WTC11 (cell line): ENCODE data around the gene NHSL2. TPM values are rescaled to one million over a fixed set of nuclear protein-coding genes. Genes with fewer than 3 reads are reported as not detected.

Source experiments
- ATAC-seq: fragments of 200-7000 bp; cut with Tn5 transposase; 2 replicates; pipeline ENCODE4 v1.10.0; 2021; ENCODE audit warnings: mild to moderate bottlenecking, moderate library complexity
- CTCF ChIA-PET: fragments of 300-600 bp; sonication (Branson Sonifier 250); formaldehyde crosslinking; loops from one replicate; lab custom pipeline; 2021; ENCODE audit warnings: antibody characterized with exemption; lab: Charles Lee
- POLR2A ChIA-PET: fragments of 350-600 bp; sonication (Branson Sonifier 250); formaldehyde crosslinking; loops from one replicate; lab custom pipeline; 2021; ENCODE audit warnings: antibody characterized with exemption; lab: Charles Lee
- DNase-seq: peaks from one replicate; pipeline ENCODE4 v3.0.0; 2021; ENCODE audit warnings: low spot score
- H3K27ac Mint-ChIP-seq: 2 replicates; pipeline ENCODE4 v1.8.0; 2021; ENCODE audit warnings: mixed read lengths
- H3K27me3 Mint-ChIP-seq: 2 replicates; pipeline ENCODE4 v1.8.0; 2021; ENCODE audit warnings: low read depth, mild to moderate bottlenecking, moderate library complexity, mixed read lengths
- H3K36me3 Mint-ChIP-seq: 2 replicates; pipeline ENCODE4 v1.8.0; 2021; ENCODE audit warnings: mixed read lengths
- H3K4me1 Mint-ChIP-seq: 2 replicates; pipeline ENCODE4 v1.8.0; 2022; ENCODE audit warnings: mixed read lengths
- H3K4me3 Mint-ChIP-seq: 2 replicates; pipeline ENCODE4 v1.8.0; 2021; ENCODE audit warnings: mild to moderate bottlenecking, moderate library complexity, mixed read lengths
- H3K9me3 Mint-ChIP-seq: 2 replicates; pipeline ENCODE4 v1.8.0; 2021; ENCODE audit warnings: mixed read lengths
- AFF4 ChIP-seq: sonication (generic); formaldehyde crosslinking; IDR thresholded peaks from 2 replicates; pipeline ENCODE4 v1.8.1; 2023; ENCODE audit warnings: mild to moderate bottlenecking, missing genetic modification reagents, borderline replicate concordance
- EMX1 ChIP-seq: fragments of 250-450 bp; sonication (Bioruptor Pico); IDR thresholded peaks from 2 replicates; pipeline ENCODE4 v1.8.0; 2021; ENCODE audit warnings: mild to moderate bottlenecking
- ESRRA ChIP-seq: sonication (generic); formaldehyde crosslinking; IDR thresholded peaks from 2 replicates; pipeline ENCODE4 v1.8.1; 2022; ENCODE audit warnings: mild to moderate bottlenecking, missing genetic modification reagents, borderline replicate concordance
- JUN ChIP-seq: sonication (generic); formaldehyde crosslinking; IDR thresholded peaks from 2 replicates; pipeline ENCODE4 v1.8.0; 2023; ENCODE audit warnings: mild to moderate bottlenecking, missing genetic modification reagents
- KAT7 ChIP-seq: sonication (generic); formaldehyde crosslinking; IDR thresholded peaks from 2 replicates; pipeline ENCODE4 v1.8.1; 2023; ENCODE audit warnings: missing genetic modification reagents, mild to moderate bottlenecking, borderline replicate concordance
- PREB ChIP-seq: sonication (generic); formaldehyde crosslinking; IDR thresholded peaks from 2 replicates; pipeline ENCODE4 v1.8.1; 2022; ENCODE audit warnings: mild to moderate bottlenecking, missing genetic modification reagents, moderate library complexity, borderline replicate concordance
- RELA ChIP-seq: sonication (generic); formaldehyde crosslinking; IDR thresholded peaks from 2 replicates; pipeline ENCODE4 v1.8.1; 2022; ENCODE audit warnings: missing genetic modification reagents, mild to moderate bottlenecking, borderline replicate concordance
- SMAD4 ChIP-seq: sonication (generic); formaldehyde crosslinking; IDR thresholded peaks from 2 replicates; pipeline ENCODE4 v1.8.0; 2022; ENCODE audit warnings: mild to moderate bottlenecking, missing genetic modification reagents
- ZBTB21 ChIP-seq: sonication (generic); formaldehyde crosslinking; IDR thresholded peaks from 2 replicates; pipeline ENCODE4 v1.8.1; 2023; ENCODE audit warnings: mild to moderate bottlenecking, missing genetic modification reagents, borderline replicate concordance
- ZNF232 ChIP-seq: sonication (generic); formaldehyde crosslinking; IDR thresholded peaks from 2 replicates; pipeline ENCODE4 v1.8.0; 2022; ENCODE audit warnings: mild to moderate bottlenecking, missing genetic modification reagents
- ZNF396 ChIP-seq: fragments of 250-450 bp; sonication (Bioruptor Pico); IDR thresholded peaks from 2 replicates; pipeline ENCODE4 v1.8.0; 2021; ENCODE audit warnings: mild to moderate bottlenecking, moderate library complexity, borderline replicate concordance
- total RNA-seq: library from RNA; stranded (reverse); gene quantifications from 3 replicates; pipeline ENCODE4 v1.2.3, GENCODE V29; 2021
- TF ChIP-seq, protein P1 (sequence below): sonication (generic); formaldehyde crosslinking; IDR thresholded peaks from 2 replicates; pipeline ENCODE4 v1.8.0; 2023; ENCODE audit warnings: missing genetic modification reagents, mild to moderate bottlenecking, borderline replicate concordance
- TF ChIP-seq, protein P2 (sequence below): sonication (generic); formaldehyde crosslinking; IDR thresholded peaks from 2 replicates; pipeline ENCODE4 v1.8.1; 2022; ENCODE audit warnings: low read depth, mild to moderate bottlenecking, moderate library complexity, missing genetic modification reagents, borderline replicate concordance

The NHSL2 gene
- total RNA-seq, 1 experiment from 2014 or later, result 7.9 TPM

GRCh38 chrX:71908387-71908786 lies 2.3 kb upstream of the NHSL2 start:
- POLR2A ChIA-PET, result no interaction called here

More at GRCh38 chrX:71908387-71908786, 2.3 kb upstream of the NHSL2 start:
- Mint-ChIP-seq H3K27me3 (no peaks in the 10 kb centered on the region; the same call in 1 of the 2 replicates), H3K4me3 (no peak overlapping the region), H3K9me3 (no peaks in the 10 kb centered on the region), H3K4me1 (peaks cover 21% of the 10 kb centered on the region), H3K27ac (no peak overlapping the region), H3K36me3 (no peaks in the 10 kb centered on the region; the same call in 1 of the 2 replicates)
- no peak for DNase-seq
- CTCF ChIA-PET, result interaction anchor here (3.5 to 3.7 kb wide), 2 partner anchors 89 to 95 kb away, joined by 29 to 47 read pairs; no protein-coding TSS in a partner anchor
- TF ChIP-seq KAT7 (no peak), ZBTB21 (CRISPR knock-in tag) (no peak), ESRRA (CRISPR knock-in tag) (no peak), AFF4 (CRISPR knock-in tag) (no peak), SMAD4 (CRISPR knock-in tag) (no peak), ZNF232 (CRISPR knock-in tag) (no peak), EMX1 (CRISPR knock-in tag) (no peak), RELA (CRISPR knock-in tag) (no peak), JUN (no peak), ZNF396 (CRISPR knock-in tag) (no peak), PREB (CRISPR knock-in tag) (no peak)
- TF ChIP-seq, protein P1, sequence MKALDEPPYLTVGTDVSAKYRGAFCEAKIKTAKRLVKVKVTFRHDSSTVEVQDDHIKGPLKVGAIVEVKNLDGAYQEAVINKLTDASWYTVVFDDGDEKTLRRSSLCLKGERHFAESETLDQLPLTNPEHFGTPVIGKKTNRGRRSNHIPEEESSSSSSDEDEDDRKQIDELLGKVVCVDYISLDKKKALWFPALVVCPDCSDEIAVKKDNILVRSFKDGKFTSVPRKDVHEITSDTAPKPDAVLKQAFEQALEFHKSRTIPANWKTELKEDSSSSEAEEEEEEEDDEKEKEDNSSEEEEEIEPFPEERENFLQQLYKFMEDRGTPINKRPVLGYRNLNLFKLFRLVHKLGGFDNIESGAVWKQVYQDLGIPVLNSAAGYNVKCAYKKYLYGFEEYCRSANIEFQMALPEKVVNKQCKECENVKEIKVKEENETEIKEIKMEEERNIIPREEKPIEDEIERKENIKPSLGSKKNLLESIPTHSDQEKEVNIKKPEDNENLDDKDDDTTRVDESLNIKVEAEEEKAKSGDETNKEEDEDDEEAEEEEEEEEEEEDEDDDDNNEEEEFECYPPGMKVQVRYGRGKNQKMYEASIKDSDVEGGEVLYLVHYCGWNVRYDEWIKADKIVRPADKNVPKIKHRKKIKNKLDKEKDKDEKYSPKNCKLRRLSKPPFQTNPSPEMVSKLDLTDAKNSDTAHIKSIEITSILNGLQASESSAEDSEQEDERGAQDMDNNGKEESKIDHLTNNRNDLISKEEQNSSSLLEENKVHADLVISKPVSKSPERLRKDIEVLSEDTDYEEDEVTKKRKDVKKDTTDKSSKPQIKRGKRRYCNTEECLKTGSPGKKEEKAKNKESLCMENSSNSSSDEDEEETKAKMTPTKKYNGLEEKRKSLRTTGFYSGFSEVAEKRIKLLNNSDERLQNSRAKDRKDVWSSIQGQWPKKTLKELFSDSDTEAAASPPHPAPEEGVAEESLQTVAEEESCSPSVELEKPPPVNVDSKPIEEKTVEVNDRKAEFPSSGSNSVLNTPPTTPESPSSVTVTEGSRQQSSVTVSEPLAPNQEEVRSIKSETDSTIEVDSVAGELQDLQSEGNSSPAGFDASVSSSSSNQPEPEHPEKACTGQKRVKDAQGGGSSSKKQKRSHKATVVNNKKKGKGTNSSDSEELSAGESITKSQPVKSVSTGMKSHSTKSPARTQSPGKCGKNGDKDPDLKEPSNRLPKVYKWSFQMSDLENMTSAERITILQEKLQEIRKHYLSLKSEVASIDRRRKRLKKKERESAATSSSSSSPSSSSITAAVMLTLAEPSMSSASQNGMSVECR, result no peak
- TF ChIP-seq, protein P2, sequence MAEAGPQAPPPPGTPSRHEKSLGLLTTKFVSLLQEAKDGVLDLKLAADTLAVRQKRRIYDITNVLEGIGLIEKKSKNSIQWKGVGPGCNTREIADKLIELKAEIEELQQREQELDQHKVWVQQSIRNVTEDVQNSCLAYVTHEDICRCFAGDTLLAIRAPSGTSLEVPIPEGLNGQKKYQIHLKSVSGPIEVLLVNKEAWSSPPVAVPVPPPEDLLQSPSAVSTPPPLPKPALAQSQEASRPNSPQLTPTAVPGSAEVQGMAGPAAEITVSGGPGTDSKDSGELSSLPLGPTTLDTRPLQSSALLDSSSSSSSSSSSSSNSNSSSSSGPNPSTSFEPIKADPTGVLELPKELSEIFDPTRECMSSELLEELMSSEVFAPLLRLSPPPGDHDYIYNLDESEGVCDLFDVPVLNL (CRISPR knock-in tag), result no peak
- no peak for ATAC-seq
